ENCODE measurements around the gene USP49. TPM values are rescaled to one million over a fixed set of nuclear protein-coding genes. Genes with fewer than 3 reads are reported as not detected.

Gene USP49
- total and polyA plus RNA-seq, 10 of the 15 experiments (the other 5 are each of a cell fraction or from before 2014, with no cell fraction given): 1.0 to 7.7 (median 4.3) TPM

DNA sequence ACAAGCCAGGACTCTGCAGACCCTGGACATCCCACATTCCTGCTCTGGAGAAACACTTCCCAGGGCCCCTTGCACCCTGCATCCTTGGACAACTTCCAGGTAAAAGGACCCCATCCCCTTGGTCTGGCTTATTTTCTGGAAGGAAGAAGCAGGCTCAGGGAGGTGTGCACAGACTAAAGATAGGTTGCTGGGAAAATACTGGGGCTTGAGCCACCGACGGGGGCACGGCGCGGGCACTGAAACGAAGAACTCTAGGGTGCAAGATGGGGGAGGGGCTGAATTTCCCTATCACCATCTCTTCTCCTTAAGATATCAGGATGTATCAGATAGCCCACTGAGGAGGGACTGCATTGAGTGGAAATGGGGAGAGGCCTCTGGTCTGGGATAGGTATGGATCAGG lies 116.3 kb downstream of the USP49 start:
- Histone ChIP-seq H3K27ac (ENCODE audit: control insufficient read depth, insufficient read depth) (no peak overlapping the region), H3K79me2 (ENCODE audit: control insufficient read depth, insufficient read depth, low read length) (no peaks in the 10 kb centered on the region), H3K4me1 (ENCODE audit: control insufficient read depth, insufficient read depth, low read length) (peaks cover 13% of the 10 kb centered on the region), H3K27me3 (replicated peaks in 1 of 2; ENCODE audit: control insufficient read depth in 2 of 2, insufficient read depth in 2 of 2, low read length in 1 of 2) (no peaks in the 10 kb centered on the region), H4K20me1 (ENCODE audit: control insufficient read depth, insufficient read depth) (no peaks in the 10 kb centered on the region), H3K9me3 (replicated peaks; ENCODE audit: control insufficient read depth, insufficient read depth, low read length) (no peaks in the 10 kb centered on the region), H3K4me3 (peak overlapping the region; percentile 67), H3K36me3 (ENCODE audit: control insufficient read depth in 2 of 2, insufficient read depth in 2 of 2, low read length in 1 of 2) (peaks cover 0 to 3% of the 10 kb centered on the region in 2 experiments; a peak in 1 of 4 replicates), H3K4me2 (ENCODE audit: control insufficient read depth, insufficient read depth) (peak overlapping the region; percentile 89), H3K9ac (ENCODE audit: control insufficient read depth, insufficient read depth, low read length) (peak overlapping the region; percentile 72), H2AFZ (ENCODE audit: control insufficient read depth, low read depth, low read length) (peak overlapping the region; percentile 51; the same call in 1 of the 2 replicates)
- 63% methylated on average over 6 of the region's 6 CpGs for WGBS (ENCODE audit: insufficient coverage, insufficient replicate concordance, low lambda C conversion rate, missing lambda C conversion rate)
- ChIA-PET RAD21 (ENCODE audit: unreplicated experiment) (interaction anchor here (0.9 to 3.2 kb wide), 4 partner anchors 8 to 177 kb away, joined by 3 to 8 read pairs (median 4); no protein-coding TSS in a partner anchor), SMC1A (ENCODE audit: uncharacterized antibody, unreplicated experiment) (interaction anchor here (0.7 to 2.9 kb wide), 8 partner anchors 12 to 266 kb away, joined by 3 to 13 read pairs (median 4); partner anchors contain the start of genes BYSL and MED20), POLR2A (no interaction called here), CTCF (interaction anchor here (0.8 to 4.7 kb wide), 8 partner anchors 8 to 472 kb away, joined by 3 to 38 read pairs (median 6); partner anchors contain the start of genes BYSL, MED20 and TOMM6)
- intact Hi-C loops (cut with micrococcal nuclease; ENCODE audit: unreplicated experiment) (loop anchor here (5.0 kb wide), 2 partner anchors 72 to 412 kb away; no protein-coding TSS in a partner anchor), in situ Hi-C loops (cut with MboI) (no loop called here)
- FAIRE-seq: no peak
- TSS peak; percentile 58 for BruUV-seq (replicated peaks)
- no peak for DNase-seq (ENCODE audit: low read depth, low spot score)
- no peak for ATAC-seq
- no peak for TF ChIP-seq NR2F1 (conservative IDR thresholded peaks at IDR 0.05)
- no peak for TF ChIP-seq ZZZ3 (IDR thresholded peaks at IDR 0.05; ENCODE audit: control insufficient read depth, insufficient read length, low read depth)
- TF ChIP-seq, protein P1, sequence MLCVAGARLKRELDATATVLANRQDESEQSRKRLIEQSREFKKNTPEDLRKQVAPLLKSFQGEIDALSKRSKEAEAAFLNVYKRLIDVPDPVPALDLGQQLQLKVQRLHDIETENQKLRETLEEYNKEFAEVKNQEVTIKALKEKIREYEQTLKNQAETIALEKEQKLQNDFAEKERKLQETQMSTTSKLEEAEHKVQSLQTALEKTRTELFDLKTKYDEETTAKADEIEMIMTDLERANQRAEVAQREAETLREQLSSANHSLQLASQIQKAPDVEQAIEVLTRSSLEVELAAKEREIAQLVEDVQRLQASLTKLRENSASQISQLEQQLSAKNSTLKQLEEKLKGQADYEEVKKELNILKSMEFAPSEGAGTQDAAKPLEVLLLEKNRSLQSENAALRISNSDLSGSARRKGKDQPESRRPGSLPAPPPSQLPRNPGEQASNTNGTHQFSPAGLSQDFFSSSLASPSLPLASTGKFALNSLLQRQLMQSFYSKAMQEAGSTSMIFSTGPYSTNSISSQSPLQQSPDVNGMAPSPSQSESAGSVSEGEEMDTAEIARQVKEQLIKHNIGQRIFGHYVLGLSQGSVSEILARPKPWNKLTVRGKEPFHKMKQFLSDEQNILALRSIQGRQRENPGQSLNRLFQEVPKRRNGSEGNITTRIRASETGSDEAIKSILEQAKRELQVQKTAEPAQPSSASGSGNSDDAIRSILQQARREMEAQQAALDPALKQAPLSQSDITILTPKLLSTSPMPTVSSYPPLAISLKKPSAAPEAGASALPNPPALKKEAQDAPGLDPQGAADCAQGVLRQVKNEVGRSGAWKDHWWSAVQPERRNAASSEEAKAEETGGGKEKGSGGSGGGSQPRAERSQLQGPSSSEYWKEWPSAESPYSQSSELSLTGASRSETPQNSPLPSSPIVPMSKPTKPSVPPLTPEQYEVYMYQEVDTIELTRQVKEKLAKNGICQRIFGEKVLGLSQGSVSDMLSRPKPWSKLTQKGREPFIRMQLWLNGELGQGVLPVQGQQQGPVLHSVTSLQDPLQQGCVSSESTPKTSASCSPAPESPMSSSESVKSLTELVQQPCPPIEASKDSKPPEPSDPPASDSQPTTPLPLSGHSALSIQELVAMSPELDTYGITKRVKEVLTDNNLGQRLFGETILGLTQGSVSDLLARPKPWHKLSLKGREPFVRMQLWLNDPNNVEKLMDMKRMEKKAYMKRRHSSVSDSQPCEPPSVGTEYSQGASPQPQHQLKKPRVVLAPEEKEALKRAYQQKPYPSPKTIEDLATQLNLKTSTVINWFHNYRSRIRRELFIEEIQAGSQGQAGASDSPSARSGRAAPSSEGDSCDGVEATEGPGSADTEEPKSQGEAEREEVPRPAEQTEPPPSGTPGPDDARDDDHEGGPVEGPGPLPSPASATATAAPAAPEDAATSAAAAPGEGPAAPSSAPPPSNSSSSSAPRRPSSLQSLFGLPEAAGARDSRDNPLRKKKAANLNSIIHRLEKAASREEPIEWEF (IDR thresholded peaks at IDR 0.05; ENCODE audit: insufficient replicate concordance, low read depth, low read length): no peak
- TF ChIP-seq BACH1 (IDR thresholded peaks at IDR 0.05; ENCODE audit: borderline replicate concordance): no peak
- no peak for TF ChIP-seq ATF3 (IDR thresholded peaks at IDR 0.05; ENCODE audit: borderline replicate concordance, extremely low read depth, low read depth, low read length)
- TF ChIP-seq GABPA (IDR thresholded peaks at IDR 0.05; ENCODE audit: low read depth): no peak
- no peak for TF ChIP-seq MYC (IDR thresholded peaks at IDR 0.05; ENCODE audit: insufficient read depth, insufficient read length, insufficient replicate concordance, low read length, severe bottlenecking)
- no peak for TF ChIP-seq TARDBP (IDR thresholded peaks at IDR 0.05; ENCODE audit: borderline replicate concordance)
- TF ChIP-seq TCF12 (IDR thresholded peaks at IDR 0.05; ENCODE audit: low read depth, low read length): no peak
- no peak for TF ChIP-seq ZBED1 (IDR thresholded peaks at IDR 0.05; ENCODE audit: borderline replicate concordance)

All from GM12878 (cell line).